ENCODE data around the gene B4GALT7.

The B4GALT7 gene

DNA sequence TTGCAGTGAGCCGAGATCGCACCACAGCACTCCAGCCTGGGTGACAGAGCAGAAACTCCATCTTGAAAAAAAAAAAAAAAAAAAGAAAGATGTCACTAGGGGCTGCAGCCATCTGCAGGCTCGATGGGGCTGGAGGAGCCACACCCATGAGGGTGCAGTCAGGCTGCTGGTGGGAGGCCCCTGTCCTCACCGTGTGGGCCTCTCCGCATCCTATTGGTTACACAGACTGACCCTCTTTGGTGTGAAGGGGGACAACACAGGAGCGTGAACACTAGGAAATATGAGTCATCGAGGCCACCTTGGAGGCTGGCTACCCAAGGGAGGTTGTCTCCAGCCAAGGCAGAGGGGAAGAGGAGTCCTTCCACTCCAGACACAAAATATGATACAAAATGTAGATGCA, 31.6 kb upstream of the B4GALT7 start:
- no peaks in the 10 kb centered on the region for H3F3A ChIP-seq (ENCODE audit: low read depth)
- H3K9me2 ChIP-seq (replicated peaks; ENCODE audit: low read depth, low read length) = no peaks in the 10 kb centered on the region
- no peaks in the 10 kb centered on the region for H3K4me1 ChIP-seq (ENCODE audit: insufficient read depth, low read length, poor library complexity, severe bottlenecking)
- no peaks in the 10 kb centered on the region for H3K9me3 ChIP-seq (ENCODE audit: insufficient read depth, low read depth, low read length)
- TF ChIP-seq EZH2phosphoT487 (IDR thresholded peaks at IDR 0.05; ENCODE audit: borderline replicate concordance) = no peak
- TF ChIP-seq, protein P1, sequence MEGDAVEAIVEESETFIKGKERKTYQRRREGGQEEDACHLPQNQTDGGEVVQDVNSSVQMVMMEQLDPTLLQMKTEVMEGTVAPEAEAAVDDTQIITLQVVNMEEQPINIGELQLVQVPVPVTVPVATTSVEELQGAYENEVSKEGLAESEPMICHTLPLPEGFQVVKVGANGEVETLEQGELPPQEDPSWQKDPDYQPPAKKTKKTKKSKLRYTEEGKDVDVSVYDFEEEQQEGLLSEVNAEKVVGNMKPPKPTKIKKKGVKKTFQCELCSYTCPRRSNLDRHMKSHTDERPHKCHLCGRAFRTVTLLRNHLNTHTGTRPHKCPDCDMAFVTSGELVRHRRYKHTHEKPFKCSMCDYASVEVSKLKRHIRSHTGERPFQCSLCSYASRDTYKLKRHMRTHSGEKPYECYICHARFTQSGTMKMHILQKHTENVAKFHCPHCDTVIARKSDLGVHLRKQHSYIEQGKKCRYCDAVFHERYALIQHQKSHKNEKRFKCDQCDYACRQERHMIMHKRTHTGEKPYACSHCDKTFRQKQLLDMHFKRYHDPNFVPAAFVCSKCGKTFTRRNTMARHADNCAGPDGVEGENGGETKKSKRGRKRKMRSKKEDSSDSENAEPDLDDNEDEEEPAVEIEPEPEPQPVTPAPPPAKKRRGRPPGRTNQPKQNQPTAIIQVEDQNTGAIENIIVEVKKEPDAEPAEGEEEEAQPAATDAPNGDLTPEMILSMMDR (conservative IDR thresholded peaks at IDR 0.05; ENCODE audit: low read length) = no peak
- H2AFZ ChIP-seq (ENCODE audit: low read length) = no peak overlapping the region
- no peak overlapping the region for H3K4me2 ChIP-seq (ENCODE audit: low read depth, low read length, poor library complexity, severe bottlenecking)
- H3K27me3 ChIP-seq (ENCODE audit: insufficient read depth, low read length, poor library complexity, severe bottlenecking) = no peaks in the 10 kb centered on the region
- H3K9ac ChIP-seq (ENCODE audit: low read depth, low read length, poor library complexity, severe bottlenecking) = no peak overlapping the region
- H3K79me2 ChIP-seq (ENCODE audit: insufficient read depth, low read length) = no peaks in the 10 kb centered on the region
- no peaks in the 10 kb centered on the region for H4K20me1 ChIP-seq (ENCODE audit: insufficient read depth, low read length, poor library complexity, severe bottlenecking)
- no peaks in the 10 kb centered on the region for H3K36me3 ChIP-seq (ENCODE audit: insufficient read depth, low read length)
- H3K4me3 ChIP-seq (ENCODE audit: low read length, poor library complexity, severe bottlenecking) = no peak overlapping the region

DNA sequence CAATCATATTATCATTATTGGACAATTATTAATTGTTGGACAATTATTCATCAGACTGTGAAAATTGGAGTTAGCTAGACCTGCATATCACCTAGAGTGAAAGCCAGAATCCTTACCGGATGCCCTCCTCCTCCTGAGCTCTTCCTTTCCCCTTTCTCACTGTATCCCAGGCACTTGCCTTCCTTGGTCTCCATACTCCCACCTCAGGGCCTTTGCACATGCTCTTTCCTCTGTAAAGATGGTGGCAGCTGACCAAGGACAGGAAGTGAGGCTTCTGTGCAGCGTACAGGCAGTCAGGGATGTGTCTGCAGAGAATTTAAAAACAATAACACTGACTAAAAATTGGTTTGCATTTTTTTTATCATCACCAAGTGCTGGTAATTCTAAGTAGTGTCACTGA, 30.0 kb upstream of the B4GALT7 start:
- H3K9ac ChIP-seq (ENCODE audit: low read depth, low read length, poor library complexity, severe bottlenecking) = no peak overlapping the region
- H3K4me1 ChIP-seq (ENCODE audit: insufficient read depth, low read length, poor library complexity, severe bottlenecking) = no peaks in the 10 kb centered on the region
- no peaks in the 10 kb centered on the region for H4K20me1 ChIP-seq (ENCODE audit: insufficient read depth, low read length, poor library complexity, severe bottlenecking)
- no peaks in the 10 kb centered on the region for H3K36me3 ChIP-seq (ENCODE audit: insufficient read depth, low read length)
- no peak overlapping the region for H2AFZ ChIP-seq (ENCODE audit: low read length)
- H3K9me3 ChIP-seq (ENCODE audit: insufficient read depth, low read depth, low read length) = no peaks in the 10 kb centered on the region
- no peaks in the 10 kb centered on the region for H3K9me2 ChIP-seq (replicated peaks; ENCODE audit: low read depth, low read length)
- H3K27me3 ChIP-seq (ENCODE audit: insufficient read depth, low read length, poor library complexity, severe bottlenecking) = no peaks in the 10 kb centered on the region
- H3K4me3 ChIP-seq (ENCODE audit: low read length, poor library complexity, severe bottlenecking) = no peak overlapping the region
- H3F3A ChIP-seq (ENCODE audit: low read depth) = no peaks in the 10 kb centered on the region
- H3K4me2 ChIP-seq (ENCODE audit: low read depth, low read length, poor library complexity, severe bottlenecking) = no peak overlapping the region
- H3K79me2 ChIP-seq (ENCODE audit: insufficient read depth, low read length) = no peaks in the 10 kb centered on the region
- TF ChIP-seq EZH2phosphoT487 (IDR thresholded peaks at IDR 0.05; ENCODE audit: borderline replicate concordance) = no peak
- TF ChIP-seq, protein P1 (conservative IDR thresholded peaks at IDR 0.05; ENCODE audit: low read length) = no peak

DNA sequence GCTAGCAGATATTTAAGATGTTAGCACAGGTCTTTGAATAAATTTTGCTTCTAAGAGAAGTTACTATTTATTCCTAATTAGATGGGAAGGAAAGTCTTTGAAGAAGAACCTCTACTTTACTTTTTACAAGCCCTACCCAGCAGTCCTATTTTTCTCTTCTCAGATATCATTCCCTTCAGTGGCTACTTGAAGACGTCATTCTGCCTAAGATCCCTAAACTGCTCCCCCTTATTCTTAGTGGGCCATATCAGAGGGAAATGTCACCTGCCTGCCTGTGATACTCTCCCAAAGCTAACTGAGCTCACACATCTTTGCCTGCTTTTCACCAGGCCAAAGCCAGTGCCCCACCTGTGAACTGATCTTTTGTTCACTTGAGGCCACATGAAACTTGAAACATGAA, 24.4 kb upstream of the B4GALT7 start:
- TF ChIP-seq, protein P1 (conservative IDR thresholded peaks at IDR 0.05; ENCODE audit: low read length) = no peak
- no peak for TF ChIP-seq EZH2phosphoT487 (IDR thresholded peaks at IDR 0.05; ENCODE audit: borderline replicate concordance)
- Histone ChIP-seq H4K20me1 (ENCODE audit: insufficient read depth, low read length, poor library complexity, severe bottlenecking) (no peaks in the 10 kb centered on the region), H3K9ac (ENCODE audit: low read depth, low read length, poor library complexity, severe bottlenecking) (no peak overlapping the region), H2AFZ (ENCODE audit: low read length) (no peak overlapping the region), H3K4me1 (ENCODE audit: insufficient read depth, low read length, poor library complexity, severe bottlenecking) (no peaks in the 10 kb centered on the region), H3K27me3 (ENCODE audit: insufficient read depth, low read length, poor library complexity, severe bottlenecking) (no peaks in the 10 kb centered on the region), H3K36me3 (ENCODE audit: insufficient read depth, low read length) (no peaks in the 10 kb centered on the region), H3F3A (ENCODE audit: low read depth) (no peaks in the 10 kb centered on the region), H3K4me3 (ENCODE audit: low read length, poor library complexity, severe bottlenecking) (no peak overlapping the region), H3K9me3 (ENCODE audit: insufficient read depth, low read depth, low read length) (no peaks in the 10 kb centered on the region), H3K9me2 (replicated peaks; ENCODE audit: low read depth, low read length) (no peaks in the 10 kb centered on the region), H3K4me2 (ENCODE audit: low read depth, low read length, poor library complexity, severe bottlenecking) (no peak overlapping the region), H3K79me2 (ENCODE audit: insufficient read depth, low read length) (no peaks in the 10 kb centered on the region)

Measured in Loucy (cell line).